Gastroesophageal sphincter (tissue), 2 donors: Measurements from ENCODE around the gene B4GALNT3.

Experiments
- EP300 ChIP-seq: sonication (generic); formaldehyde crosslinking; IDR thresholded peaks from one replicate; pipeline ENCODE4 v1.6.1; 2017; ENCODE audit warnings: antibody characterized with exemption, mild to moderate bottlenecking
- POLR2A ChIP-seq, 2 donors: fragments of 450-650 bp; IDR thresholded peaks; one replicate each; pipeline ENCODE4 v1.6.1; 2017; ENCODE audit warnings: antibody characterized with exemption in 2 of 2, mild to moderate bottlenecking in 2 of 2, moderate library complexity in 1 of 2
- POLR2AphosphoS5 ChIP-seq: sonication (generic); formaldehyde crosslinking; IDR thresholded peaks from one replicate; pipeline ENCODE4 v1.6.1; 2017; ENCODE audit warnings: antibody characterized with exemption

- no peak for TF ChIP-seq POLR2A (IDR thresholded peaks at IDR 0.05)
- no peak for TF ChIP-seq EP300
- no peak for TF ChIP-seq POLR2AphosphoS5
Observed at GRCh38 chr12:495466-495865, 35.7 kb downstream of the B4GALNT3 start.
